Tibial nerve (tissue), 4 donors: ENCODE data around the gene CNGB1. TPM values are rescaled to one million over a fixed set of nuclear protein-coding genes. Genes with fewer than 3 reads are reported as not detected.
"Not testable (repeated sequence)": the region's sequence is repeated elsewhere in the genome, so short reads cannot be mapped to it uniquely, and the experiment has no call there.

Experiments used
- DNase-seq, 2 donors: peaks; one replicate each; pipeline ENCODE4 v3.0.0-alpha.2; 2019; ENCODE audit warnings: low spot score in 2 of 2
- H3K27ac ChIP-seq, 4 donors: fragments of 200-600 bp; sonication (generic) in 3 of 4; one replicate each; pipeline ENCODE4 v1.5.1; 2017 to 2019; ENCODE audit warnings: mild to moderate bottlenecking in 1 of 4
- H3K27me3 ChIP-seq, 2 donors: fragments of 200-600 bp; sonication (generic) in 1 of 2; one replicate each; pipeline versions ENCODE4 v1.5.1 to v1.6.0; 2017 to 2019
- H3K36me3 ChIP-seq, 3 donors: fragments of 200-600 bp; sonication (generic); one replicate each; pipeline ENCODE4 v1.5.1; 2018 to 2019
- H3K4me1 ChIP-seq, 4 donors: fragments of 200-600 bp; sonication (generic) in 3 of 4; one replicate each; pipeline ENCODE4 v1.5.1; 2017 to 2019
- H3K4me3 ChIP-seq, 4 donors: fragments of 200-600 bp; sonication (generic) in 3 of 4; one replicate each; pipeline ENCODE4 v1.5.1; 2017 to 2019; ENCODE audit warnings: mild to moderate bottlenecking in 1 of 4, moderate library complexity in 1 of 4
- H3K9me3 ChIP-seq, 4 donors: fragments of 200-600 bp; sonication (generic) in 3 of 4; one replicate each; pipeline ENCODE4 v1.5.1; 2017 to 2019
- CTCF ChIP-seq, 5 experiments: fragments of 200-600 bp in 3 of 5; fragments of 450-650 bp in 2 of 5; sonication (generic) in 3 of 5; IDR thresholded peaks; one replicate each; pipeline ENCODE4 v1.5.1; 2016 to 2019; ENCODE audit warnings: antibody characterized with exemption in 5 of 5, mild to moderate bottlenecking in 3 of 5, moderate library complexity in 2 of 5
- EP300 ChIP-seq, 2 donors: sonication (generic); formaldehyde crosslinking; IDR thresholded peaks; one replicate each; pipeline ENCODE4 v1.6.1; 2017; ENCODE audit warnings: antibody characterized with exemption in 2 of 2, mild to moderate bottlenecking in 1 of 2
- POLR2A ChIP-seq, 2 donors: fragments of 450-650 bp; IDR thresholded peaks; one replicate each; pipeline ENCODE4 v1.6.1; 2017; ENCODE audit warnings: antibody characterized with exemption in 2 of 2, mild to moderate bottlenecking in 2 of 2, moderate library complexity in 2 of 2
- WGBS, 2 donors: methylation state at CpG; one replicate each; pipeline ENCODE4 v1.1.5; 2018; 5-methylcytosine and 5-hydroxymethylcytosine counted together
- total RNA-seq, 4 donors: library from RNA; depleted of rRNA; stranded (reverse); fragments of >200 nt; gene quantifications; one replicate each; pipeline ENCODE4 v1.1.0, GENCODE V29; 2016

CNGB1 gene
- total RNA-seq, 4 donors from 2014 or later, result not detected

- TF ChIP-seq POLR2A (IDR thresholded peaks at IDR 0.05) (no peak), EP300 (IDR thresholded peaks at IDR 0.05) (no peak), CTCF (IDR thresholded peaks at IDR 0.05) (no peak)
- DNase-seq, result no peak
- Histone ChIP-seq H3K4me3 (no peak overlapping the region), H3K27ac (no peak overlapping the region), H3K27me3 (no peaks in the 10 kb centered on the region), H3K4me1 (no peaks in the 10 kb centered on the region), H3K9me3 (no peaks in the 10 kb centered on the region), H3K36me3 (no peaks in the 10 kb centered on the region)
- WGBS, 2 donors, result 56 to 61% methylated on average over 6 to 7 of the region's 7 CpGs
These were observed 25.2 kb downstream of the CNGB1 start for GRCh38 chr16:57945740-57946138.

- TF ChIP-seq POLR2A (IDR thresholded peaks at IDR 0.05) (no peak), CTCF (IDR thresholded peaks at IDR 0.05) (no peak), EP300 (IDR thresholded peaks at IDR 0.05) (no peak)
- Histone ChIP-seq H3K4me1 (no peaks in the 10 kb centered on the region), H3K27me3 (no peaks in the 10 kb centered on the region), H3K36me3 (no peaks in the 10 kb centered on the region), H3K4me3 (no peak overlapping the region), H3K9me3 (no peaks in the 10 kb centered on the region), H3K27ac (no peak overlapping the region)
- no peak for DNase-seq
- WGBS, 2 donors, result 76 to 82% methylated on average over 9 of the region's 9 CpGs
These were observed 25.8 kb downstream of the CNGB1 start for GRCh38 chr16:57944970-57945739.

- WGBS, 2 donors, result 80 to 81% methylated on average over 8 of the region's 8 CpGs
These were observed 27.5 kb downstream of the CNGB1 start for GRCh38 chr16:57943381-57943780.

GRCh38 chr16:57941901-57942300, 29.0 kb downstream of the CNGB1 start:
- WGBS, 2 donors, result 87% methylated on average over 2 of the region's 2 CpGs
- not testable (repeated sequence) for H3K27me3 ChIP-seq, H3K36me3 ChIP-seq, H3K27ac ChIP-seq, H3K9me3 ChIP-seq, H3K4me3 ChIP-seq, DNase-seq
- H3K4me1 ChIP-seq, result peaks cover 0 to 14% (median 0%) of the 10 kb centered on the region in 4 donors

More at GRCh38 chr16:57943381-57943780, 27.5 kb downstream of the CNGB1 start:
- not testable (repeated sequence) for DNase-seq, H3K27ac ChIP-seq, H3K4me3 ChIP-seq, H3K27me3 ChIP-seq, H3K36me3 ChIP-seq, H3K9me3 ChIP-seq
- peaks cover 0 to 13% (median 0%) of the 10 kb centered on the region in 4 donors for H3K4me1 ChIP-seq

- Histone ChIP-seq H3K36me3 (no peaks in the 10 kb centered on the region), H3K4me3 (no peak overlapping the region), H3K27ac (no peak overlapping the region), H3K27me3 (no peaks in the 10 kb centered on the region), H3K9me3 (no peaks in the 10 kb centered on the region), H3K4me1 (peaks cover 0 to 14% (median 0%) of the 10 kb centered on the region in 4 donors)
- DNase-seq, result peak in 1 of 2 donors; percentile 26
- WGBS, 2 donors, result 44 to 57% methylated on average over 11 of the region's 11 CpGs
- TF ChIP-seq POLR2A (IDR thresholded peaks at IDR 0.05), result no peak
- no peak for TF ChIP-seq EP300 (IDR thresholded peaks at IDR 0.05)
- no peak for TF ChIP-seq CTCF (IDR thresholded peaks at IDR 0.05)
These were observed 29.8 kb downstream of the CNGB1 start for GRCh38 chr16:57941016-57941664.

GRCh38 chr16:57940382-57940966, 30.5 kb downstream of the CNGB1 start:
- H3K27ac ChIP-seq, result no peak overlapping the region
- 88 to 92% methylated on average over 5 of the region's 5 CpGs for WGBS, 2 donors
- no peak for DNase-seq
- H3K4me3 ChIP-seq, result no peak overlapping the region
- H3K4me1 ChIP-seq, result peaks cover 0 to 14% (median 0%) of the 10 kb centered on the region in 4 donors
- H3K27me3 ChIP-seq, result no peaks in the 10 kb centered on the region
- TF ChIP-seq POLR2A (IDR thresholded peaks at IDR 0.05) (no peak), EP300 (IDR thresholded peaks at IDR 0.05) (no peak), CTCF (IDR thresholded peaks at IDR 0.05) (no peak)
- no peaks in the 10 kb centered on the region for H3K36me3 ChIP-seq
- H3K9me3 ChIP-seq, result no peaks in the 10 kb centered on the region
